K562 (cell line): ENCODE results near the gene ZC3HAV1L. TPM values are rescaled to one million over a fixed set of nuclear protein-coding genes. Genes with fewer than 3 reads are reported as not detected.
A peak's percentile ranks its signal among the peaks of the same experiment; 100 is the strongest.

Experiments used
- BCOR ChIP-seq: fragments of 450-650 bp; IDR thresholded peaks from 2 replicates; pipeline ENCODE4 v1.6.1; 2016
- CBX3 ChIP-seq, 2 experiments: IDR thresholded peaks; 1 replicate in 1 of 2; 2 replicates in 1 of 2; pipeline ENCODE4 v1.6.1; 2012; ENCODE audit warnings: inconsistent platforms in 2 of 2, low read length in 2 of 2, borderline replicate concordance in 1 of 2, control low read depth in 1 of 2
- CREB5 ChIP-seq: fragments of 250-450 bp; sonication (Bioruptor Pico); IDR thresholded peaks from 2 replicates; pipeline ENCODE4 v1.5.0; 2020; ENCODE audit warnings: mild to moderate bottlenecking
- DPF2 ChIP-seq: fragments of 450-650 bp; IDR thresholded peaks from 2 replicates; pipeline ENCODE4 v1.6.1; 2016
- KDM1A ChIP-seq, 2 experiments: fragments of 450-650 bp; IDR thresholded peaks; 2 replicates each; pipeline ENCODE4 v1.6.1; 2016; ENCODE audit warnings: mild to moderate bottlenecking in 2 of 2
- NCOA4 ChIP-seq: fragments of 450-650 bp; IDR thresholded peaks from 2 replicates; pipeline ENCODE4 v1.6.1; 2018; ENCODE audit warnings: mild to moderate bottlenecking; ENCODE audit not compliant: partially characterized antibody
- RNF219 ChIP-seq: fragments of 250-450 bp; sonication (Bioruptor Pico); IDR thresholded peaks from 2 replicates; pipeline ENCODE4 v1.5.0; 2022; ENCODE audit warnings: mild to moderate bottlenecking
- SIX5 ChIP-seq, 2 experiments: IDR thresholded peaks; 2 replicates each; pipeline ENCODE4 v1.6.1; 2011; ENCODE audit warnings: low read length in 2 of 2, borderline replicate concordance in 1 of 2, low read depth in 1 of 2, mild to moderate bottlenecking in 1 of 2, moderate library complexity in 1 of 2; ENCODE audit not compliant: insufficient read depth in 1 of 2
- SP2 ChIP-seq: IDR thresholded peaks from 2 replicates; pipeline ENCODE4 v1.6.1; 2011; ENCODE audit warnings: mild to moderate bottlenecking, low read depth, low read length, moderate library complexity; ENCODE audit not compliant: poor library complexity, severe bottlenecking; ENCODE audit errors: extremely low read depth
- SREBF1 ChIP-seq: fragments of 150-350 bp; IDR thresholded peaks from 2 replicates; pipeline ENCODE4 v1.6.1; 2014; ENCODE audit warnings: antibody characterized with exemption, low read depth, low read length, borderline replicate concordance
- STAT5A ChIP-seq: IDR thresholded peaks from 2 replicates; pipeline ENCODE4 v1.6.1; 2012; ENCODE audit warnings: low read length, inconsistent platforms, borderline replicate concordance
- TFE3 ChIP-seq: fragments of 450-650 bp; formaldehyde crosslinking; IDR thresholded peaks from 2 replicates; pipeline ENCODE4 v1.4.0; 2020; ENCODE audit warnings: mild to moderate bottlenecking, mixed read lengths
- THAP12 ChIP-seq: fragments of 250-450 bp; sonication (Bioruptor Pico); IDR thresholded peaks from 2 replicates; pipeline ENCODE4 v1.9.0; 2021; ENCODE audit warnings: mild to moderate bottlenecking, inconsistent platforms
- ZBTB9 ChIP-seq: fragments of 450-650 bp; formaldehyde crosslinking; IDR thresholded peaks from 2 replicates; pipeline ENCODE4 v1.4.0; 2020; ENCODE audit warnings: mild to moderate bottlenecking, moderate library complexity
- ZC3H4 ChIP-seq: sonication (generic); formaldehyde crosslinking; IDR thresholded peaks from 2 replicates; pipeline ENCODE4 v1.9.0; 2021; ENCODE audit warnings: missing genetic modification reagents, borderline replicate concordance
- ZC3H8 ChIP-seq: fragments of 450-650 bp; IDR thresholded peaks from 2 replicates; pipeline ENCODE4 v1.6.1; 2017
- ZNF146 ChIP-seq: IDR thresholded peaks from one replicate; pipeline ENCODE4 v1.6.1; 2018; ENCODE audit warnings: missing compliant biosample characterization; ENCODE audit not compliant: unreplicated experiment
- polyA plus RNA-seq, 8 experiments: library from polyadenylated mRNA; depleted of rRNA in 4 of 8; stranded (reverse) in 5 of 8; unstranded in 3 of 8; fragments of >200 nt; fragmentation: Nextera tagmentation in 2 of 8; fragmentation: Illumina TruSeq in 1 of 8; extraction: Ambion mirVana in 2 of 8; extraction: Trizol in 1 of 8; gene quantifications; 2 replicates each; pipeline versions ENCODE4 v1.2.1 to v1.2.3, GENCODE V29; 2011 to 2014; ENCODE audit warnings: inconsistent platforms in 1 of 8, missing spikeins in 1 of 8
- total RNA-seq, 7 experiments: library from RNA; depleted of rRNA in 6 of 7; stranded (reverse); fragments of >200 nt in 6 of 7; fragmentation: Illumina TruSeq in 2 of 7; extraction: Trizol in 2 of 7; gene quantifications; 2 replicates each; pipeline versions ENCODE4 v1.2.1 to v1.2.3, GENCODE V29; 2011 to 2021; ENCODE audit warnings: low replicate concordance in 1 of 7
- TF ChIP-seq, protein P1 (sequence below): fragments of 200-800 bp; sonication (Bioruptor generic); IDR thresholded peaks from 2 replicates; pipeline ENCODE4 v1.6.1; 2017; ENCODE audit warnings: missing genetic modification characterization, missing compliant biosample characterization

The ZC3HAV1L gene
- total and polyA plus RNA-seq, 9 of the 15 experiments (the other 6 are each of a cell fraction or from before 2014, with no cell fraction given), result not detected

DNA sequence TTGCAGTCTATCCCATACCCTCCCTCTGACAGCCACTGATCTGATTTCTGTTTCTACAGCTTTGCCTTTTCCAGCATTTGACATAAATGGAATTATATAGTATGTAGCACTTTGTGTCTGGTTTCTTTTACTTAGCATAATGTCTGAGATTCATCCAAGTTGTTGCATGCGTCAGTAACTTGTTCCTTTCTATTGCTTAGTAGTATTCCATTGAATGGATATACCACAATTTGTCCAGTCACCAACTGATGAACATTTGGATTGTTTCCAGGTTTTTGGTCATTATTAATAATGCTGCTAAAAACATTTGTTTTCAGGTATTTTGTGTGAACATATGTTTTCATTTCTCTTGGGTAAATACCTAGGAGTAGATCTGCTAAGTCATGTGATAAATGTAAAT lies 48.2 kb downstream of the ZC3HAV1L start (continued):
- TF ChIP-seq, protein P1, sequence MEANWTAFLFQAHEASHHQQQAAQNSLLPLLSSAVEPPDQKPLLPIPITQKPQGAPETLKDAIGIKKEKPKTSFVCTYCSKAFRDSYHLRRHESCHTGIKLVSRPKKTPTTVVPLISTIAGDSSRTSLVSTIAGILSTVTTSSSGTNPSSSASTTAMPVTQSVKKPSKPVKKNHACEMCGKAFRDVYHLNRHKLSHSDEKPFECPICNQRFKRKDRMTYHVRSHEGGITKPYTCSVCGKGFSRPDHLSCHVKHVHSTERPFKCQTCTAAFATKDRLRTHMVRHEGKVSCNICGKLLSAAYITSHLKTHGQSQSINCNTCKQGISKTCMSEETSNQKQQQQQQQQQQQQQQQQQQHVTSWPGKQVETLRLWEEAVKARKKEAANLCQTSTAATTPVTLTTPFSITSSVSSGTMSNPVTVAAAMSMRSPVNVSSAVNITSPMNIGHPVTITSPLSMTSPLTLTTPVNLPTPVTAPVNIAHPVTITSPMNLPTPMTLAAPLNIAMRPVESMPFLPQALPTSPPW (CRISPR knock-in tag), result no peak
- TF ChIP-seq ZNF146 (peak; percentile 96), KDM1A (IDR thresholded peaks at IDR 0.05) (peak in 1 of 2 experiments; percentile 37; a peak in 1 of 4 replicates), THAP12 (CRISPR knock-in tag) (no peak), STAT5A (no peak), CBX3 (IDR thresholded peaks at IDR 0.05; ENCODE audit: borderline replicate concordance in 1 of 2, low read length in 2 of 2) (peak in 1 of 2 experiments; percentile 75; a peak in 2 of 3 replicates), BCOR (0 out of 2 replicates have a peak, but pooled peaks have one; percentile 22), CREB5 (CRISPR knock-in tag) (no peak), SREBF1 (no peak), ZC3H4 (CRISPR knock-in tag) (no peak), SP2 (no peak), DPF2 (no peak), TFE3 (CRISPR knock-in tag) (peak; percentile 8; the same call in 1 of the 2 replicates), NCOA4 (no peak), RNF219 (CRISPR knock-in tag) (no peak), ZC3H8 (no peak), SIX5 (IDR thresholded peaks at IDR 0.05; ENCODE audit: borderline replicate concordance in 1 of 2, insufficient read depth in 1 of 2, low read depth in 1 of 2, low read length in 2 of 2) (no peak), ZBTB9 (CRISPR knock-in tag) (no peak)
